GM12878 (cell line): ENCODE results near the gene OPRL1. TPM values are rescaled to one million over a fixed set of nuclear protein-coding genes. Genes with fewer than 3 reads are reported as not detected.

ENCODE experiments used
- ATAC-seq: fragments of 200-7000 bp; cut with Tn5 transposase; 3 replicates; pipeline ENCODE4 v1.9.1; 2020; ENCODE audit warnings: mild to moderate bottlenecking, moderate library complexity
- BruUV-seq: library from RNA; stranded (reverse); fragments of 400-500 nt; replicated peaks from 2 replicates; lab custom pipeline; 2021; lab: Mats Ljungman, UMichigan
- CTCF ChIA-PET: fragments of 300-600 bp; sonication (Branson Sonifier 250); formaldehyde crosslinking; extraction: SDS; loops from one replicate; lab custom pipeline; 2021; ENCODE audit warnings: inconsistent platforms; lab: Yijun Ruan, JAX
- POLR2A ChIA-PET: fragments of 350-600 bp; formaldehyde crosslinking; extraction: SDS; loops from one replicate; lab custom pipeline; 2021; ENCODE audit warnings: inconsistent platforms; lab: Charles Lee
- RAD21 ChIA-PET: fragments of 300-600 bp; sonication (Branson Sonifier 250); formaldehyde crosslinking; loops from one replicate; lab custom pipeline; 2023; ENCODE audit warnings: antibody characterized with exemption; ENCODE audit not compliant: unreplicated experiment; lab: Charles Lee
- SMC1A ChIA-PET: fragments of 300-600 bp; sonication (Branson Sonifier 250); formaldehyde crosslinking; loops from one replicate; lab custom pipeline; 2023; ENCODE audit not compliant: unreplicated experiment, uncharacterized antibody; lab: Charles Lee
- DNase-seq: peaks from one replicate; pipeline ENCODE4 v3.0.0-alpha.2; 2011; ENCODE audit warnings: low read depth, low spot score
- FAIRE-seq: peaks from 3 replicates; lab custom pipeline; 2011; peaks lifted over from hg19 to GRCh38; lab: Jason Lieb, UNC
- H2AFZ ChIP-seq: 2 replicates; pipeline ENCODE4 v1.6.0; 2011; ENCODE audit warnings: low read depth, low read length, control low read depth; ENCODE audit not compliant: control insufficient read depth
- H3K27ac ChIP-seq: 2 replicates; pipeline ENCODE4 v1.5.1; 2011; ENCODE audit warnings: control low read depth; ENCODE audit not compliant: control insufficient read depth, insufficient read depth
- H3K27me3 ChIP-seq, 2 experiments: replicated peaks in 1 of 2; 2 replicates each; pipeline versions ENCODE4 v1.6.0 to v1.6.1; 2011; ENCODE audit warnings: low read length in 1 of 2; ENCODE audit not compliant: control insufficient read depth in 2 of 2, insufficient read depth in 2 of 2
- H3K36me3 ChIP-seq, 2 experiments: 2 replicates each; pipeline ENCODE4 v1.5.1; 2011; ENCODE audit warnings: low read length in 1 of 2; ENCODE audit not compliant: control insufficient read depth in 2 of 2, insufficient read depth in 2 of 2
- H3K4me1 ChIP-seq: 2 replicates; pipeline ENCODE4 v1.6.1; 2011; ENCODE audit warnings: mild to moderate bottlenecking, low read length, moderate library complexity, mixed read lengths; ENCODE audit not compliant: control insufficient read depth, insufficient read depth
- H3K4me2 ChIP-seq: 2 replicates; pipeline ENCODE4 v1.6.0; 2011; ENCODE audit warnings: control low read depth; ENCODE audit not compliant: control insufficient read depth, insufficient read depth
- H3K4me3 ChIP-seq: fragments of 200-600 bp; sonication (generic); 2 replicates; pipeline ENCODE4 v1.5.1; 2016
- H3K79me2 ChIP-seq: 2 replicates; pipeline ENCODE4 v1.6.0; 2011; ENCODE audit warnings: low read length; ENCODE audit not compliant: control insufficient read depth, insufficient read depth
- H3K9ac ChIP-seq: 2 replicates; pipeline ENCODE4 v1.8.0; 2011; ENCODE audit warnings: low read length, control low read depth, mixed read lengths; ENCODE audit not compliant: control insufficient read depth, insufficient read depth
- H3K9me3 ChIP-seq: replicated peaks from 3 replicates; pipeline ENCODE4 v1.5.1; 2011; ENCODE audit warnings: mild to moderate bottlenecking, low read length; ENCODE audit not compliant: control insufficient read depth, insufficient read depth
- H4K20me1 ChIP-seq: 2 replicates; pipeline ENCODE4 v1.6.0; 2011; ENCODE audit not compliant: control insufficient read depth, insufficient read depth
- BCL3 ChIP-seq: IDR thresholded peaks from 2 replicates; pipeline ENCODE4 v1.6.1; 2011; ENCODE audit warnings: borderline replicate concordance, low read depth, mild to moderate bottlenecking, moderate library complexity, low read length; ENCODE audit not compliant: insufficient read depth, poor library complexity, severe bottlenecking
- BCLAF1 ChIP-seq: fragments of 450-650 bp; IDR thresholded peaks from 2 replicates; pipeline ENCODE4 v1.6.1; 2017; ENCODE audit warnings: antibody characterized with exemption, mild to moderate bottlenecking, moderate library complexity
- FOS ChIP-seq: IDR thresholded peaks from 3 replicates; pipeline ENCODE4 v1.6.1; 2011; ENCODE audit warnings: borderline replicate concordance; ENCODE audit not compliant: insufficient read length; ENCODE audit errors: extremely low read depth
- HDAC6 ChIP-seq: fragments of 200-600 bp; sonication (generic); IDR thresholded peaks from one replicate; pipeline ENCODE4 v1.8.0; 2017; ENCODE audit warnings: antibody characterized with exemption; ENCODE audit not compliant: unreplicated experiment
- POLR2AphosphoS2 ChIP-seq: IDR thresholded peaks from 2 replicates; pipeline ENCODE4 v1.6.1; 2011; ENCODE audit warnings: low read depth, mild to moderate bottlenecking, low read length, improper control_type of control experiment, moderate library complexity
- PRDM15 ChIP-seq: fragments of 450-650 bp; formaldehyde crosslinking; IDR thresholded peaks from 2 replicates; pipeline ENCODE4 v1.4.0; 2020; ENCODE audit warnings: mild to moderate bottlenecking, moderate library complexity
- SMAD5 ChIP-seq: IDR thresholded peaks from 2 replicates; pipeline ENCODE4 v1.6.1; 2016; ENCODE audit warnings: antibody characterized with exemption, low read depth
- SMC3 ChIP-seq: IDR thresholded peaks from 2 replicates; pipeline ENCODE4 v1.6.1; 2011; ENCODE audit warnings: low read length, improper control_type of control experiment, borderline replicate concordance
- WGBS: methylation state at CpG from one replicate; pipeline ENCODE4 v1.1.6; 2016; ENCODE audit warnings: low lambda C conversion rate; ENCODE audit not compliant: insufficient replicate concordance, insufficient coverage; ENCODE audit errors: missing lambda C conversion rate; 5-methylcytosine and 5-hydroxymethylcytosine counted together
- in situ Hi-C: fragments of 300-500 bp; cut with MboI; formaldehyde crosslinking; loops from 9 replicates; pipeline ENCODE4 v1.14.3; 2018; ENCODE audit warnings: mixed read lengths
- intact Hi-C: fragments of 100-400 bp; cut with micrococcal nuclease; formaldehyde crosslinking; loops from one replicate; pipeline ENCODE4 v1.14.2; 2022; ENCODE audit not compliant: unreplicated experiment
- polyA plus RNA-seq, 11 experiments: library from polyadenylated mRNA; depleted of rRNA in 4 of 11; unstranded in 6 of 11; stranded (reverse) in 5 of 11; fragments of >200 nt; fragmentation: Nextera tagmentation in 4 of 11; fragmentation: Illumina TruSeq in 1 of 11; extraction: Ambion mirVana in 4 of 11; extraction: Trizol in 1 of 11; gene quantifications; 1 replicate in 1 of 11; 2 replicates in 10 of 11; pipeline versions ENCODE4 v1.2.1 to v1.2.3, GENCODE V29; 2011 to 2016; ENCODE audit warnings: inconsistent platforms in 2 of 11, missing spikeins in 2 of 11, low read depth in 1 of 11
- total RNA-seq, 4 experiments: library from RNA; depleted of rRNA in 3 of 4; stranded (reverse); fragments of >200 nt in 3 of 4; fragmentation: Illumina TruSeq in 1 of 4; extraction: Trizol in 1 of 4; gene quantifications; 2 replicates each; pipeline versions ENCODE4 v1.2.1 to v1.2.3, GENCODE V29; 2013 to 2021

Gene OPRL1
- total and polyA plus RNA-seq, 10 of the 15 experiments (the other 5 are each of a cell fraction or from before 2014, with no cell fraction given): 0.04 to 0.41 (median 0.24) TPM; not detected in 1

GRCh38 chr20:64035066-64035932, 44.6 kb upstream of the OPRL1 start (continued):
- TF ChIP-seq PRDM15 (CRISPR knock-in tag): no peak

- Histone ChIP-seq H3K4me3 (no peak within 1 kb of the TSS), H3K9ac (peak within 1 kb of the TSS; percentile 64), H3K4me1 (peaks cover 50% of the 10 kb centered on the region), H3K27ac (peak within 1 kb of the TSS; percentile 77), H3K4me2 (peak within 1 kb of the TSS; percentile 70), H4K20me1 (no peaks in the 10 kb centered on the region), H3K27me3 (no peaks in the 10 kb centered on the region), H3K36me3 (peaks cover 6 to 17% of the 10 kb centered on the region in 2 experiments; a peak in 3 of 4 replicates), H2AFZ (no peak within 1 kb of the TSS), H3K79me2 (peaks cover 4% of the 10 kb centered on the region), H3K9me3 (no peaks in the 10 kb centered on the region)
- ATAC-seq (no peak), DNase-seq (no peak), FAIRE-seq (no peak)
- RAD21 ChIA-PET: interaction anchor here (1.7 to 7.1 kb wide), 2 partner anchors 25 to 55 kb away, joined by 4 to 92 read pairs; partner anchors contain the start of genes PRPF6 and SAMD10
- intact Hi-C loops: loop anchor here (2.0 kb wide), 1 partner anchor 23 kb away; no protein-coding TSS in a partner anchor
- WGBS: 97% methylated on average over 10 of the region's 10 CpGs
- SMC1A ChIA-PET: interaction anchor here (0.6 to 6.1 kb wide), 7 partner anchors 11 to 84 kb away, joined by 3 to 52 read pairs (median 3); partner anchors contain the start of genes PRPF6 and SAMD10
- POLR2A ChIA-PET: interaction anchor here (1.1 to 7.2 kb wide), 4 partner anchors 32 to 55 kb away, joined by 4 to 63 read pairs (median 7); partner anchors contain the start of genes PRPF6 and SAMD10
- BruUV-seq: no TSS peak
- CTCF ChIA-PET: interaction anchor here (1.0 to 9.1 kb wide), 6 partner anchors 21 to 86 kb away, joined by 3 to 108 read pairs (median 4); partner anchors contain the start of genes PRPF6 and SAMD10
- in situ Hi-C loops: no loop called here
- TF ChIP-seq HDAC6 (no peak), POLR2AphosphoS2 (peak; percentile 57), BCL3 (no peak), SMC3 (no peak), SMAD5 (0 out of 2 replicates have a peak, but pooled peaks have one; percentile 54), BCLAF1 (no peak), FOS (no peak)
Observed at GRCh38 chr20:64035933-64036345, 43.9 kb upstream of the OPRL1 start, which contains the start of gene C20orf204. C20orf204 (plus strand) TSS chr20:64036182; CDS start chr20:64036324, 142 bp downstream.
